Activated CD8-positive, alpha-beta memory T cell treated with anti-CD3 and anti-CD28 coated beads, Interleukin-2, amount 10 ng/mL, durations not matched to agents 7 days and 5 days (primary cell): ENCODE measurements around the gene GABRG3. TPM values are rescaled to one million over a fixed set of nuclear protein-coding genes. Genes with fewer than 3 reads are reported as not detected.

ENCODE experiments used
- ATAC-seq: fragments of 150-1000 bp; cut with Tn5 transposase; one replicate; pipeline ENCODE4 v1.10.0; 2021; ENCODE audit warnings: moderate library complexity
- CTCF ChIA-PET: fragments of 350-600 bp; sonication (Branson Sonifier 250); formaldehyde crosslinking; loops from one replicate; lab custom pipeline; 2021; ENCODE audit warnings: antibody characterized with exemption; lab: Charles Lee
- DNase-seq: peaks from one replicate; pipeline ENCODE4 v3.0.0-alpha.2; 2020
- H3K27ac Mint-ChIP-seq: one replicate; pipeline ENCODE4 v1.8.0; 2021; ENCODE audit warnings: mild to moderate bottlenecking, mixed read lengths
- H3K27me3 Mint-ChIP-seq: one replicate; pipeline ENCODE4 v1.8.0; 2021; ENCODE audit warnings: mixed read lengths
- H3K36me3 Mint-ChIP-seq: one replicate; pipeline ENCODE4 v1.8.0; 2021; ENCODE audit warnings: mild to moderate bottlenecking, mixed read lengths
- H3K4me1 Mint-ChIP-seq: one replicate; pipeline ENCODE4 v1.8.0; 2021; ENCODE audit warnings: mixed read lengths
- H3K4me3 Mint-ChIP-seq: one replicate; pipeline ENCODE4 v1.8.0; 2021; ENCODE audit warnings: mild to moderate bottlenecking, moderate library complexity, mixed read lengths
- H3K9me3 Mint-ChIP-seq: one replicate; pipeline ENCODE4 v1.8.0; 2022; ENCODE audit warnings: low read depth, mixed read lengths
- total RNA-seq, 2 experiments: library from RNA; stranded (reverse); gene quantifications; one replicate each; pipeline ENCODE4 v1.2.3, GENCODE V29; 2021

Gene GABRG3
- total RNA-seq, 2 experiments from 2014 or later = not detected

DNA sequence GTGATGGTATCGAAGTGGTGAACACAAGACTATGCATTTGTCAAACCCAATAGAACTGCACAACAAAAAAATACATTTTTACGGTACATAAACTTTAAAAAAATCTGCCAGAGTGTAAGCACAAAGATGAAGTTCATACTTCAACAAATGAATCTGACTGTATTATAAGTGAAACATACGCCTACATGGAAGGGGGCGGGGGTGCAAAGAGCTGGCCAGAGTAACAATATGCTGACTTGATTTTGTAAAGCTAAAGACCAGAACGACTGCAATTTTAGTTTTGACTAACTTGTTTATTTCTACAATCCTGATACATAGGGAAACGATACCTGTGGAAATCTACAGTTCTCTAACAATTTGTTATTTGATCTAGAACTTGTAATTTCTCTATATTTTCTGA, 426.0 kb downstream of the GABRG3 start:
- H3K27ac Mint-ChIP-seq = no peak overlapping the region
- CTCF ChIA-PET = no interaction called here

DNA sequence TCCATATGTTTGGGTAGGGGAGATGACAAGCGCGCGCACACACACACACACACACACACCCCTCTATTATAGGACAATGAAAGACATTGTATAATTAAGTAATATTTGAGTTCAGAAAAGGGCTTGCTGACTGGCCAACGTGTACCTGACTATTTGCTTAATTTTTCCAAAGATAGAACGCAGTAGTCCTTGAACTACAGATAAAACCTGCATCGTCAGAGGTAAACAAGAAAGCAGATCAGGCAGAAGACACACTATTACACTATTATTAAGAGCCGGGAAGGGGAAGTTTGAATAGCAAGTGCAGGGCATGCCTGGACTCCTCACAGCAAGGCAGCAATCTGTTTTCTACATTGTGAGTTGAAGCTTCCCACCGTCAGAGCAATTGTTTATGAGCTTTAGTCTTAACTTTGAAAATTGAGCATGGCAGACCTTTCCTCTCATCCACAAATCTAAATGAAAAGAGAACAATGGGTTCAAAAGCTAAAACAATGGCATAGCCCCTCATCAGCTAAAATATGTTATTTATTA, 427.7 kb downstream of the GABRG3 start:
- Mint-ChIP-seq H3K4me3 (no peak overlapping the region), H3K36me3 (no peaks in the 10 kb centered on the region), H3K4me1 (no peaks in the 10 kb centered on the region), H3K9me3 (peaks cover 23% of the 10 kb centered on the region), H3K27me3 (no peaks in the 10 kb centered on the region), H3K27ac (no peak overlapping the region)
- ATAC-seq (no peak), DNase-seq (no peak)
- CTCF ChIA-PET = no interaction called here

More for the DNA sequence above, 426.0 kb downstream of the GABRG3 start:
- H3K9me3 Mint-ChIP-seq = peaks cover 17% of the 10 kb centered on the region
- H3K4me1 Mint-ChIP-seq = no peaks in the 10 kb centered on the region
- no peaks in the 10 kb centered on the region for H3K36me3 Mint-ChIP-seq
- no peak overlapping the region for H3K4me3 Mint-ChIP-seq
- no peaks in the 10 kb centered on the region for H3K27me3 Mint-ChIP-seq
- DNase-seq (no peak), ATAC-seq (no peak)

DNA sequence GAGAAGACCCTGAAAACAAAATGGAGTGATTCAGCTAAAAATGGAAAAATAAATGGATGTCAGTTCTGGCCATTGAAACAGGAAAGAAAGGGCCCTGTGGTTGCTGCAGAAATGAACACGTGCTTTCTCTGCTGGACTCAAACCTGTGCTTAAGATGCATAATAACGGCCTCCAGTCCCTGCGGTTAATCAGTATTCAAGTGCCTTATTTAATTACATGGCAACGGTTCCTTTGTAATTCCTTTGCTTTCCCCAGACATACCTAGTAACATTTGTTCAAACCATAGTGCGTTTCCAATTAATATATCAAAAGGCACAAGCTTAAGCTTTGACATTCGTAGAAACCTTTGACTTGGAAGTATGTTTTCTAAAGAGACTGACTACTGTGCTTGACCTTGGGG, 428.3 kb downstream of the GABRG3 start:
- Mint-ChIP-seq H3K36me3 (no peaks in the 10 kb centered on the region), H3K27ac (no peak overlapping the region), H3K4me3 (no peak overlapping the region), H3K4me1 (no peaks in the 10 kb centered on the region), H3K27me3 (no peaks in the 10 kb centered on the region), H3K9me3 (peaks cover 23% of the 10 kb centered on the region)
- CTCF ChIA-PET = no interaction called here
- no peak for DNase-seq
- no peak for ATAC-seq

- DNase-seq = no peak
- no peaks in the 10 kb centered on the region for H3K4me1 Mint-ChIP-seq
- ATAC-seq = no peak
- H3K27me3 Mint-ChIP-seq = no peaks in the 10 kb centered on the region
- H3K36me3 Mint-ChIP-seq = no peaks in the 10 kb centered on the region
- no peak overlapping the region for H3K27ac Mint-ChIP-seq
- CTCF ChIA-PET = no interaction called here
- no peak overlapping the region for H3K4me3 Mint-ChIP-seq
- H3K9me3 Mint-ChIP-seq = peaks cover 31% of the 10 kb centered on the region
These were observed 430.5 kb downstream of the GABRG3 start for GRCh38 chr15:27401471-27401870.

- ATAC-seq (no peak), DNase-seq (no peak)
- no peaks in the 10 kb centered on the region for H3K4me1 Mint-ChIP-seq
- H3K27ac Mint-ChIP-seq = no peak overlapping the region
- H3K4me3 Mint-ChIP-seq = no peak overlapping the region
- H3K36me3 Mint-ChIP-seq = no peaks in the 10 kb centered on the region
- H3K9me3 Mint-ChIP-seq = peaks cover 12% of the 10 kb centered on the region
- no peaks in the 10 kb centered on the region for H3K27me3 Mint-ChIP-seq
- CTCF ChIA-PET = no interaction called here
These were observed 437.4 kb downstream of the GABRG3 start for GRCh38 chr15:27408428-27408827.

DNA sequence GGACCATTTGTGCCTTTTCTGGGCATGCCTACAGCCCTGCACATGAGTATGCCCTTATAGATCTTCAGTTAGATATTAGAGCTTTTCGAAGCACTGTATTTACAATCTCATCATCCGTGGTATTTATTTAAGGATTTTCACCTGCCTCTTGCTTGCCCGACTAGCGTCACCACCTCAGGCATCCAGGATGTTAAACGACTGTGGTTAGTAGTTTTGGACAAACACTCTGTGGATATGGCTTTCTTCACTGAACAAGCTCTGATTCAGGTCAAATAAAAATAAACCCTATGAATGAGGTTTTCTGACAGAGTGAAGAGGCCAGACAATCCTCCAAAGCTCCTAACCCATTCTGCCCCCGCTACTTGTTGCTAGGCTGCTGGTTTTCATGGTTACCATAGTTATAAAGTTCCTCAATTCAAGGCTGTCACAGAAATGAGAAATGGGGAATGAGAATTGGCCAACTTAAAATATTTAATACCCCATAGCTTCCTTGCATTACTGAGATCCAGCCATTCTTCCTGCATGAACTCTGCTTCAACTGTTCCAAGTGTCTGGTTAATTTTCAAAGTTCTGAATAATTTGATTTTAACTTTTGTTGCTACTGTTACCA, 440.1 kb downstream of the GABRG3 start:
- Mint-ChIP-seq H3K9me3 (peaks cover 11% of the 10 kb centered on the region), H3K27me3 (no peaks in the 10 kb centered on the region), H3K27ac (no peak overlapping the region), H3K36me3 (no peaks in the 10 kb centered on the region), H3K4me1 (no peaks in the 10 kb centered on the region), H3K4me3 (no peak overlapping the region)
- DNase-seq = no peak
- CTCF ChIA-PET = no interaction called here
- ATAC-seq = no peak

DNA sequence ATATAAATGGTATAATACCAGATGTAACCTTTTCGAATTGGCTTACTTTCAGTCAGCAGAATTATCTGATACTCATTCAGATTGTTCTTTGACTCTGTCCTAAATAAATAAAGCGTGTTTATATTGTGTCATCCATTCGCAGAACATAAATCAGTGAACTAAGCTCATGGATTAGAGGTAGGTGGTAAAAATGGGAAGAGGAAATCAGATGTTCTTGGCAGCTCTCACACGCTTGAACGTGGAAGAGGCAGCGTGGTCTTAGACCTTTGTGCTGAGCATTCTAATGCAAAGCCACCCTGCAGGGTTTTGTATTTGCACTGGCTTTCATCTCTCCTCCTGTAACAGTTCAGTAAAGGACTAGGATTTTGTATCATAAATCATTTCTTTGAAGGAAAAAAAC, 441.4 kb downstream of the GABRG3 start:
- no peak overlapping the region for H3K27ac Mint-ChIP-seq
- no peak for ATAC-seq

DNA sequence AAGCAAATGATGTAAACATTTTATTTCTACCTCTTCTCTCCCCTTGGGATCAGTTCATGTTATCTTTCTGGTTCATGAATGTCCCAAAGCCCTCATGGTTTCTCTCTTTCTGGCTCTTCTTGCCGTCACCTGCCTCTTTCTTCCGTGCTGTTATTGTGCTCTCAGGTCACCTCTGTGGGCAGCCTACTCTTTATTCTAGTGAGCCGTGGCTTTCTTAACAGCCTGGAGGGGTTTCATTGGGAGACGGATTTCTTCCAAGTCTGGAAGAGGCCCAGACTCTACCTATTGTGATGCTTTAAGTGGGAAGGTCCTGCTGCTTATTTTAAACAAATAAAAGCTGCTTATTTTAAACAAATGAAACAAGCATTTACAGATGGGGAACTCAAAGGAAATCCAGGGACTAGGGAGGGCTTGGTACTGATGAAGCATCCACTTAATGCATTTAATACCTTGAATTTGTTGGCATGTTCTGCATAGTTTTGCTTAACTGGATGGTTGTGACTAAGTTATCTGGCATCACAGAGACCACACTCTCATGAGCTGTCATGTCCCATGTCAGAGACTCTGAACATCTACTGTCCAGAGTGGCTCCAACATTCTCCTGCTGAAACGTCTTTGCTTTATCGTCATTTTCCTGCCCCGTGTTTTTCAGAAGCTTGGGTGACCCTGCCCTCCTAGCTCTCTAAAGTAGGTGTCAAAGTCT, 443.3 kb downstream of the GABRG3 start:
- DNase-seq (no peak), ATAC-seq (no peak)
- CTCF ChIA-PET = no interaction called here
- no peaks in the 10 kb centered on the region for H3K4me1 Mint-ChIP-seq
- peaks cover 12% of the 10 kb centered on the region for H3K9me3 Mint-ChIP-seq
- H3K4me3 Mint-ChIP-seq = no peak overlapping the region
- H3K27me3 Mint-ChIP-seq = no peaks in the 10 kb centered on the region
- no peaks in the 10 kb centered on the region for H3K36me3 Mint-ChIP-seq
- no peak overlapping the region for H3K27ac Mint-ChIP-seq

More for the DNA sequence above, 441.4 kb downstream of the GABRG3 start:
- Mint-ChIP-seq H3K4me3 (no peak overlapping the region), H3K9me3 (peaks cover 9% of the 10 kb centered on the region), H3K36me3 (no peaks in the 10 kb centered on the region), H3K27me3 (no peaks in the 10 kb centered on the region), H3K4me1 (no peaks in the 10 kb centered on the region)
- no peak for DNase-seq
- CTCF ChIA-PET = no interaction called here

GRCh38 chr15:27418726-27419125, 447.7 kb downstream of the GABRG3 start:
- DNase-seq (no peak), ATAC-seq (no peak)
- Mint-ChIP-seq H3K4me1 (no peaks in the 10 kb centered on the region), H3K4me3 (no peak overlapping the region), H3K9me3 (peaks cover 12% of the 10 kb centered on the region), H3K36me3 (no peaks in the 10 kb centered on the region), H3K27me3 (no peaks in the 10 kb centered on the region), H3K27ac (no peak overlapping the region)
- CTCF ChIA-PET = no interaction called here

DNA sequence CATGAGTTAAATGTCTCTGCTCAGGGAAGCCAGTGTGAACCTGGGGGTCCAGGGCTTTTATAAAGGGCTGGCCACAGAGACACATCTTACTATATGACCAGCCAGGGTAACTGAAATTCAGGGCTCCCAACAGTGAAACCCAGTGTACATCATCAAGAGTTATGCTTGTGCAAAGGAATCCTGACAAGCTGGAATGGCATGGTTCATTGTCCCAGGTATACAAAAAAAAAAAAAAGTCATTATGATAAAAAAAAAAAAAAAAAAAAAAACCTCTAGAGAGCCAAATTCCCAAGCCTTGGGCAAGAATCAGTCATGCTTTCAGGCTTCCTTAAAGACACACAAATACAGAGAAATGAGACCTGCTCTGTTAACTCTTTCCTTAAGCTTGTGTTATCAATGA, 452.0 kb downstream of the GABRG3 start:
- no peak for DNase-seq
- H3K27ac Mint-ChIP-seq = no peak overlapping the region
- no peaks in the 10 kb centered on the region for H3K36me3 Mint-ChIP-seq
- H3K9me3 Mint-ChIP-seq = peaks cover 4% of the 10 kb centered on the region
- H3K4me3 Mint-ChIP-seq = no peak overlapping the region
- no peaks in the 10 kb centered on the region for H3K27me3 Mint-ChIP-seq
- CTCF ChIA-PET = no interaction called here
- H3K4me1 Mint-ChIP-seq = no peaks in the 10 kb centered on the region
- ATAC-seq = no peak

GRCh38 chr15:27426805-27427204, 455.8 kb downstream of the GABRG3 start:
- H3K4me1 Mint-ChIP-seq = no peaks in the 10 kb centered on the region
- ATAC-seq = no peak
- DNase-seq = no peak
- H3K4me3 Mint-ChIP-seq = no peak overlapping the region
- H3K36me3 Mint-ChIP-seq = no peaks in the 10 kb centered on the region
- CTCF ChIA-PET = no interaction called here
- H3K27ac Mint-ChIP-seq = no peak overlapping the region
- H3K9me3 Mint-ChIP-seq = peaks cover 4% of the 10 kb centered on the region
- H3K27me3 Mint-ChIP-seq = no peaks in the 10 kb centered on the region

DNA sequence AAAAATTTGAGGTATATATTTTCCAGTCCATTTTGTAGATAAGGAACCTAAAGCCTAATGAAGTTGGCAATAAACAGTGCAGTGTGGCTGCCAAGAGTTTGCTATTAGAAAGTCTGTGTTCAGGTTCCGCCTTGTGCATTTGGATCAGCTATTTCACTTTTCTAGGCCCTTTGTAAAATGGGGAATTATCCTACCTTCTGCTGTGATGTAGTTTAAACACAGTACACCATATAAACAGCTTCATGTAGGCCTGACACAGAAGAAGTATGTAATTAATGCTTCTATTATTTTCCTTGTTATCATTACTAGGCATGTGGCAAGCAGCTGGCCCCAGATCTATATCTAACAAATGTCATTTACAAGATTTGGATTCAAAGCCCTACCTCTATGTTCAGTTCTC, 456.3 kb downstream of the GABRG3 start:
- DNase-seq = no peak
- Mint-ChIP-seq H3K9me3 (peaks cover 4% of the 10 kb centered on the region), H3K27ac (no peak overlapping the region), H3K4me3 (no peak overlapping the region), H3K4me1 (no peaks in the 10 kb centered on the region), H3K27me3 (no peaks in the 10 kb centered on the region), H3K36me3 (no peaks in the 10 kb centered on the region)
- CTCF ChIA-PET = no interaction called here
- no peak for ATAC-seq

DNA sequence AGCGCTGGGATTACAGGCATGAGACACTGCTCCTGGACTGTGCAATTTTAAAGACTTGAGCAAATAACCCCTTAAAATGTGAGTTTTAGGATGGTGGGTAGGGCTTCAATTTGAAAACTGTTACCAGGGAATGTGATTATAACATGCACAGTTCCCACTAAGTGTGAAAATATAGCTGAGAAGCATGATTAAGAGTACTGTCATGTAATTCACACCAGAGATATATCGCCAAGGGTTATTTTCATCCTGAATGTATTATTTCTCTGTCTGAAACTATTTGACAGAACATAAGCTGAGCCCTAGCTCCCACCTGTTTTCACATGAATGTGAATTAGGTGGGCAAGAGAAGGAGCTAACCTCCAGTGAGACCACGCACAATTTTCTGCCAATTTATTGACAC, 457.2 kb downstream of the GABRG3 start:
- DNase-seq (no peak), ATAC-seq (no peak)
- Mint-ChIP-seq H3K4me1 (no peaks in the 10 kb centered on the region), H3K9me3 (peaks cover 6% of the 10 kb centered on the region), H3K4me3 (no peak overlapping the region), H3K36me3 (no peaks in the 10 kb centered on the region), H3K27me3 (no peaks in the 10 kb centered on the region), H3K27ac (no peak overlapping the region)
- CTCF ChIA-PET = no interaction called here

DNA sequence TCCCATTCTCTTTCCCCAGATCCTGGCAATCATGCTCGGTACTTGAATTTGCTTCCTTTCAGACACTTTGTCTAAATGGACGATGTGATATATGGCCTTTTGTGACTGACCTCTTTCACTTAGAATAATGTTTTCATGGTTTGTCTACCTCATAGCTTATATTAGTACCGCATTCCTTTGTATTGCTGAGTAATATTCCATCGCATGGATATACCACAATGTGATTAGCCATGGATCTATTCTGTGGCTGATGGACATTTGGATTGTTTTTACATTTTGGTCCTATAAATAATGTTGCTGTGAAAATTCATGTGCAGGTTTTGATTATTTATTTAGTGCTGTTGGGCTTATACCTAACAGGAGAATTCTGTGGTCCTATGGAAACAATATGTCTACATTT, 458.6 kb downstream of the GABRG3 start:
- DNase-seq = no peak
- Mint-ChIP-seq H3K27me3 (no peaks in the 10 kb centered on the region), H3K36me3 (no peaks in the 10 kb centered on the region), H3K4me3 (no peak overlapping the region), H3K27ac (no peak overlapping the region), H3K9me3 (peaks cover 11% of the 10 kb centered on the region), H3K4me1 (no peaks in the 10 kb centered on the region)
- no peak for ATAC-seq
- CTCF ChIA-PET = no interaction called here
